ENCODE measurements around the gene RAB5B.
A peak's percentile ranks its signal among the peaks of the same experiment; 100 is the strongest.
"Not testable (repeated sequence)": the region's sequence is repeated elsewhere in the genome, so short reads cannot be mapped to it uniquely, and the experiment has no call there.

Gene RAB5B

GRCh38 chr12:55985341-55985740 lies 11.5 kb downstream of the RAB5B start:
- peaks cover 96% of the 10 kb centered on the region for H3K36me3 ChIP-seq (ENCODE audit: control insufficient read depth, insufficient read depth, low read length)
- no peaks in the 10 kb centered on the region for H3K9me3 ChIP-seq (ENCODE audit: control insufficient read depth, low read length)
- no peak overlapping the region for H3K27ac ChIP-seq (ENCODE audit: low read depth, low read length, severe bottlenecking)
- no peak overlapping the region for H3K4me3 ChIP-seq (ENCODE audit: extremely low read depth, insufficient read depth, low read length, poor library complexity, severe bottlenecking)
- WGBS, 2 experiments (ENCODE audit: insufficient coverage in 2 of 2) = 100% methylated on average over 2 of the region's 4 CpGs; no CpG with 5 or more reads in 1 of the 2 experiments
- H3K4me1 ChIP-seq (ENCODE audit: control insufficient read depth, insufficient read depth, low read length, poor library complexity, severe bottlenecking) = no peaks in the 10 kb centered on the region

- not testable (repeated sequence) for H3K4me1 ChIP-seq (ENCODE audit: control insufficient read depth, insufficient read depth, low read length, poor library complexity, severe bottlenecking); H3K27ac ChIP-seq (ENCODE audit: low read depth, low read length, severe bottlenecking); H3K9me3 ChIP-seq (ENCODE audit: control insufficient read depth, low read length); H3K4me3 ChIP-seq (ENCODE audit: extremely low read depth, insufficient read depth, low read length, poor library complexity, severe bottlenecking)
- H3K36me3 ChIP-seq (ENCODE audit: control insufficient read depth, insufficient read depth, low read length) = peaks cover 97% of the 10 kb centered on the region
- WGBS, 2 experiments (ENCODE audit: insufficient coverage in 2 of 2) = 93 to 100% methylated on average over 6 of the region's 7 CpGs
Measured at GRCh38 chr12:55985976-55986375, 12.1 kb downstream of the RAB5B start.

- Histone ChIP-seq H3K4me3 (ENCODE audit: extremely low read depth, insufficient read depth, low read length, poor library complexity, severe bottlenecking) (no peak overlapping the region), H3K27ac (ENCODE audit: low read depth, low read length, severe bottlenecking) (no peak overlapping the region), H3K9me3 (ENCODE audit: control insufficient read depth, low read length) (no peaks in the 10 kb centered on the region), H3K36me3 (ENCODE audit: control insufficient read depth, insufficient read depth, low read length) (peaks cover 92% of the 10 kb centered on the region), H3K4me1 (ENCODE audit: control insufficient read depth, insufficient read depth, low read length, poor library complexity, severe bottlenecking) (peaks cover 5% of the 10 kb centered on the region)
- 93 to 94% methylated on average over 2 to 3 of the region's 3 CpGs for WGBS, 2 experiments (ENCODE audit: insufficient coverage in 2 of 2)
Measured at GRCh38 chr12:55991110-55991509, 17.2 kb downstream of the RAB5B start.

GRCh38 chr12:55993230-55993853 lies 19.5 kb downstream of the RAB5B start:
- no peak overlapping the region for H3K4me3 ChIP-seq (ENCODE audit: extremely low read depth, insufficient read depth, low read length, poor library complexity, severe bottlenecking)
- H3K4me1 ChIP-seq (ENCODE audit: control insufficient read depth, insufficient read depth, low read length, poor library complexity, severe bottlenecking) = peaks cover 5% of the 10 kb centered on the region
- H3K9me3 ChIP-seq (ENCODE audit: control insufficient read depth, low read length) = no peaks in the 10 kb centered on the region
- H3K36me3 ChIP-seq (ENCODE audit: control insufficient read depth, insufficient read depth, low read length) = peaks cover 70% of the 10 kb centered on the region
- no peak overlapping the region for H3K27ac ChIP-seq (ENCODE audit: low read depth, low read length, severe bottlenecking)
- WGBS, 2 experiments (ENCODE audit: insufficient coverage in 2 of 2) = 80% methylated on average over 1 to 2 of the region's 4 CpGs

GRCh38 chr12:55995366-55995765 lies 21.5 kb downstream of the RAB5B start:
- H3K36me3 ChIP-seq (ENCODE audit: control insufficient read depth, insufficient read depth, low read length) = peaks cover 50% of the 10 kb centered on the region
- no peak overlapping the region for H3K27ac ChIP-seq (ENCODE audit: low read depth, low read length, severe bottlenecking)
- H3K4me3 ChIP-seq (ENCODE audit: extremely low read depth, insufficient read depth, low read length, poor library complexity, severe bottlenecking) = no peak overlapping the region
- H3K9me3 ChIP-seq (ENCODE audit: control insufficient read depth, low read length) = no peaks in the 10 kb centered on the region
- H3K4me1 ChIP-seq (ENCODE audit: control insufficient read depth, insufficient read depth, low read length, poor library complexity, severe bottlenecking) = peaks cover 5% of the 10 kb centered on the region
- WGBS, 2 experiments (ENCODE audit: insufficient coverage in 2 of 2) = 89 to 97% methylated on average over 6 of the region's 8 CpGs

GRCh38 chr12:55996201-55996714 lies 22.4 kb downstream of the RAB5B start:
- whole genome bisulfite sequencing, 2 experiments (ENCODE audit: insufficient coverage in 2 of 2) = 86 to 89% methylated on average over 10 of the region's 14 CpGs
- no peaks in the 10 kb centered on the region for H3K9me3 ChIP-seq (ENCODE audit: control insufficient read depth, low read length)
- peaks cover 45% of the 10 kb centered on the region for H3K36me3 ChIP-seq (ENCODE audit: control insufficient read depth, insufficient read depth, low read length)
- peak overlapping the region; percentile 64 for H3K4me3 ChIP-seq (ENCODE audit: extremely low read depth, insufficient read depth, low read length, poor library complexity, severe bottlenecking)
- H3K27ac ChIP-seq (ENCODE audit: low read depth, low read length, severe bottlenecking) = peak overlapping the region; percentile 4
- H3K4me1 ChIP-seq (ENCODE audit: control insufficient read depth, insufficient read depth, low read length, poor library complexity, severe bottlenecking) = peaks cover 5% of the 10 kb centered on the region

- no peaks in the 10 kb centered on the region for H3K9me3 ChIP-seq (ENCODE audit: control insufficient read depth, low read length)
- H3K4me3 ChIP-seq (ENCODE audit: extremely low read depth, insufficient read depth, low read length, poor library complexity, severe bottlenecking) = peak within 1 kb of the TSS; percentile 64
- H3K27ac ChIP-seq (ENCODE audit: low read depth, low read length, severe bottlenecking) = peak within 1 kb of the TSS; percentile 69
- peaks cover 40% of the 10 kb centered on the region for H3K36me3 ChIP-seq (ENCODE audit: control insufficient read depth, insufficient read depth, low read length)
- 7% methylated on average over 18 to 26 of the region's 27 CpGs for WGBS, 2 experiments (ENCODE audit: insufficient coverage in 2 of 2)
- H3K4me1 ChIP-seq (ENCODE audit: control insufficient read depth, insufficient read depth, low read length, poor library complexity, severe bottlenecking) = peaks cover 5% of the 10 kb centered on the region
Measured at GRCh38 chr12:55996715-55997534, 23.0 kb downstream of the RAB5B start, which contains the start of gene SUOX. Gene SUOX, plus strand, starts transcription at chr12:55997276. Its CDS starts 4,946 bp downstream, at chr12:56002222.

GRCh38 chr12:55997535-55997859 lies 23.6 kb downstream of the RAB5B start:
- Histone ChIP-seq H3K9me3 (ENCODE audit: control insufficient read depth, low read length) (no peaks in the 10 kb centered on the region), H3K36me3 (ENCODE audit: control insufficient read depth, insufficient read depth, low read length) (peaks cover 39% of the 10 kb centered on the region), H3K27ac (ENCODE audit: low read depth, low read length, severe bottlenecking) (no peak overlapping the region), H3K4me1 (ENCODE audit: control insufficient read depth, insufficient read depth, low read length, poor library complexity, severe bottlenecking) (peaks cover 5% of the 10 kb centered on the region), H3K4me3 (ENCODE audit: extremely low read depth, insufficient read depth, low read length, poor library complexity, severe bottlenecking) (peak overlapping the region; percentile 64)
- 2 to 5% methylated on average over 3 to 5 of the region's 5 CpGs for WGBS, 2 experiments (ENCODE audit: insufficient coverage in 2 of 2)

- H3K4me3 ChIP-seq (ENCODE audit: extremely low read depth, insufficient read depth, low read length, poor library complexity, severe bottlenecking) = not testable (repeated sequence)
Measured at GRCh38 chr12:55999522-55999921, 25.6 kb downstream of the RAB5B start.

GRCh38 chr12:55999999-56000540 lies 26.2 kb downstream of the RAB5B start:
- 96 to 97% methylated on average over 12 to 28 of the region's 33 CpGs for WGBS, 2 experiments (ENCODE audit: insufficient coverage in 2 of 2)
- peaks cover 26% of the 10 kb centered on the region for H3K36me3 ChIP-seq (ENCODE audit: control insufficient read depth, insufficient read depth, low read length)
- H3K9me3 ChIP-seq (ENCODE audit: control insufficient read depth, low read length); H3K4me3 ChIP-seq (ENCODE audit: extremely low read depth, insufficient read depth, low read length, poor library complexity, severe bottlenecking); H3K4me1 ChIP-seq (ENCODE audit: control insufficient read depth, insufficient read depth, low read length, poor library complexity, severe bottlenecking); H3K27ac ChIP-seq (ENCODE audit: low read depth, low read length, severe bottlenecking): not testable (repeated sequence)

More at GRCh38 chr12:55999522-55999921, 25.6 kb downstream of the RAB5B start:
- 90 to 94% methylated on average over 2 to 3 of the region's 6 CpGs for WGBS, 2 experiments (ENCODE audit: insufficient coverage in 2 of 2)
- H3K4me1 ChIP-seq (ENCODE audit: control insufficient read depth, insufficient read depth, low read length, poor library complexity, severe bottlenecking); H3K9me3 ChIP-seq (ENCODE audit: control insufficient read depth, low read length); H3K27ac ChIP-seq (ENCODE audit: low read depth, low read length, severe bottlenecking): not testable (repeated sequence)
- peaks cover 32% of the 10 kb centered on the region for H3K36me3 ChIP-seq (ENCODE audit: control insufficient read depth, insufficient read depth, low read length)

Data from mesodermal cell (in vitro differentiated cells).